ENCODE measurements around the gene SPA17.

SPA17 gene

GRCh38 chr11:124646148-124646547, 27.6 kb upstream of the SPA17 start:
- H3K4me3 ChIP-seq (ENCODE audit: low read length): no peak overlapping the region
- TF ChIP-seq ZNF274 (IDR thresholded peaks at IDR 0.05; ENCODE audit: low read depth, low read length): no peak

GRCh38 chr11:124648610-124649009, 25.1 kb upstream of the SPA17 start:
- TF ChIP-seq ZNF274 (IDR thresholded peaks at IDR 0.05; ENCODE audit: low read depth, low read length): no peak
- no peak overlapping the region for H3K4me3 ChIP-seq (ENCODE audit: low read length)

- H3K4me3 ChIP-seq (ENCODE audit: low read length): no peak overlapping the region
- TF ChIP-seq ZNF274 (IDR thresholded peaks at IDR 0.05; ENCODE audit: low read depth, low read length): no peak
Measured at GRCh38 chr11:124656774-124657630, 16.7 kb upstream of the SPA17 start.

GRCh38 chr11:124657904-124658303, 15.8 kb upstream of the SPA17 start:
- TF ChIP-seq ZNF274 (IDR thresholded peaks at IDR 0.05; ENCODE audit: low read depth, low read length): no peak
- H3K4me3 ChIP-seq (ENCODE audit: low read length): no peak overlapping the region

- no peak for TF ChIP-seq ZNF274 (IDR thresholded peaks at IDR 0.05; ENCODE audit: low read depth, low read length)
- no peak overlapping the region for H3K4me3 ChIP-seq (ENCODE audit: low read length)
Measured at GRCh38 chr11:124658501-124658900, 15.2 kb upstream of the SPA17 start.

GRCh38 chr11:124658986-124659385, 14.7 kb upstream of the SPA17 start:
- no peak overlapping the region for H3K4me3 ChIP-seq (ENCODE audit: low read length)
- TF ChIP-seq ZNF274 (IDR thresholded peaks at IDR 0.05; ENCODE audit: low read depth, low read length): no peak

- TF ChIP-seq ZNF274 (IDR thresholded peaks at IDR 0.05; ENCODE audit: low read depth, low read length): no peak
- no peak overlapping the region for H3K4me3 ChIP-seq (ENCODE audit: low read length)
Measured at GRCh38 chr11:124661553-124661952, 12.2 kb upstream of the SPA17 start.

GRCh38 chr11:124662106-124662505, 11.6 kb upstream of the SPA17 start:
- TF ChIP-seq ZNF274 (IDR thresholded peaks at IDR 0.05; ENCODE audit: low read depth, low read length): no peak
- no peak overlapping the region for H3K4me3 ChIP-seq (ENCODE audit: low read length)

- TF ChIP-seq ZNF274 (IDR thresholded peaks at IDR 0.05; ENCODE audit: low read depth, low read length): no peak
- no peak overlapping the region for H3K4me3 ChIP-seq (ENCODE audit: low read length)
Measured at GRCh38 chr11:124663861-124664260, 9.8 kb upstream of the SPA17 start.

GRCh38 chr11:124667601-124668000, 6.1 kb upstream of the SPA17 start:
- no peak overlapping the region for H3K4me3 ChIP-seq (ENCODE audit: low read length)
- TF ChIP-seq ZNF274 (IDR thresholded peaks at IDR 0.05; ENCODE audit: low read depth, low read length): no peak

GRCh38 chr11:124669193-124669592, 4.5 kb upstream of the SPA17 start:
- TF ChIP-seq ZNF274 (IDR thresholded peaks at IDR 0.05; ENCODE audit: low read depth, low read length): no peak
- H3K4me3 ChIP-seq (ENCODE audit: low read length): no peak overlapping the region

GRCh38 chr11:124670732-124671131, 3.0 kb upstream of the SPA17 start:
- TF ChIP-seq ZNF274 (IDR thresholded peaks at IDR 0.05; ENCODE audit: low read depth, low read length): no peak
- no peak overlapping the region for H3K4me3 ChIP-seq (ENCODE audit: low read length)

GRCh38 chr11:124672536-124673215, 1.0 kb upstream of the SPA17 start:
- peak overlapping the region; percentile 78; the same call in 1 of the 2 replicates for H3K4me3 ChIP-seq (ENCODE audit: low read length)
- TF ChIP-seq ZNF274 (IDR thresholded peaks at IDR 0.05; ENCODE audit: low read depth, low read length): no peak

GRCh38 chr11:124674168-124674517, 439 bp downstream of the SPA17 start:
- TF ChIP-seq ZNF274 (IDR thresholded peaks at IDR 0.05; ENCODE audit: low read depth, low read length): no peak
- peak overlapping the region; percentile 78 for H3K4me3 ChIP-seq (ENCODE audit: low read length)

- peak overlapping the region; percentile 78; the same call in 1 of the 2 replicates for H3K4me3 ChIP-seq (ENCODE audit: low read length)
- TF ChIP-seq ZNF274 (IDR thresholded peaks at IDR 0.05; ENCODE audit: low read depth, low read length): no peak
Measured at GRCh38 chr11:124674571-124674970, 867 bp downstream of the SPA17 start.

All from GM08714 (cell line).